Activated CD8-positive, alpha-beta memory T cell treated with anti-CD3 and anti-CD28 coated beads for 48 hours (primary cell): ENCODE measurements around the gene PPT1.
A peak's percentile ranks its signal among the peaks of the same experiment; 100 is the strongest.
"Not testable (repeated sequence)": the region's sequence is repeated elsewhere in the genome, so short reads cannot be mapped to it uniquely, and the experiment has no call there.

Experiments used
- DNase-seq, 3 experiments: peaks; one replicate each; pipeline ENCODE4 v3.0.0-alpha.2; 2020; ENCODE audit warnings: low read depth in 2 of 3, low spot score in 2 of 3

PPT1 gene

DNA sequence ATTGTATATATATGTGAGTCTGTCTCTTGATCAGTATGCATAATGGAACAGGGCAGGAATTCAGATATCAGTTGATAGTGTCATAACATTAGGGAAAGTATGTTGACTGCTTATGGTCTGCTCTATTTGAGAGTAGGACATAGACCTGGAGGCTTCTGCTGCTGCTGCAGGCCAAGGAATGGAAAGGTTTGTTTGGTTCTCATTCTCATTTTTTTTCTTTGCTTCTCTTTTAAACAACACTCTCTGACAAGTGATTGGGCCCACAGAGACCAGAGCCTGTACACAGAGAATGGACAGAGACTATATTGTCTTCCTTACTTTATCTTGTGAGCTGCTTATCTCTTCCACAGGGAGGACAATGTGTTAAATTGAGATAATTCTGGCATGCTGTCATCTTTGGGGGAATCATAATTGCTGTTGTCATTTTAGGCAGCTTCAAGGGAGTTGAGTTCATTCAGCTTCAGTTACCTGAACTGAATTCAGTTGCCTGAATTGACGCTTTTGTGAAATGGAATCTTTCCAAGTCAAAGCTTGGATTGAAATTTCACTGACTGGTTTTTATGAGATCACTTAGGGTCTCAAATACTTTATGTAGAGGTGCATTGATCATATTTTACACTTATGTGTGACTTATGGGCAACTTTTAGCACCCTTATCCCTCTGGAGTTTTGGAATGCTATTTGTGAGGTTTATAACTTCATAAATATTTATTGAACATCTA is 39.6 kb downstream of the PPT1 start:
- no peak for DNase-seq

DNA sequence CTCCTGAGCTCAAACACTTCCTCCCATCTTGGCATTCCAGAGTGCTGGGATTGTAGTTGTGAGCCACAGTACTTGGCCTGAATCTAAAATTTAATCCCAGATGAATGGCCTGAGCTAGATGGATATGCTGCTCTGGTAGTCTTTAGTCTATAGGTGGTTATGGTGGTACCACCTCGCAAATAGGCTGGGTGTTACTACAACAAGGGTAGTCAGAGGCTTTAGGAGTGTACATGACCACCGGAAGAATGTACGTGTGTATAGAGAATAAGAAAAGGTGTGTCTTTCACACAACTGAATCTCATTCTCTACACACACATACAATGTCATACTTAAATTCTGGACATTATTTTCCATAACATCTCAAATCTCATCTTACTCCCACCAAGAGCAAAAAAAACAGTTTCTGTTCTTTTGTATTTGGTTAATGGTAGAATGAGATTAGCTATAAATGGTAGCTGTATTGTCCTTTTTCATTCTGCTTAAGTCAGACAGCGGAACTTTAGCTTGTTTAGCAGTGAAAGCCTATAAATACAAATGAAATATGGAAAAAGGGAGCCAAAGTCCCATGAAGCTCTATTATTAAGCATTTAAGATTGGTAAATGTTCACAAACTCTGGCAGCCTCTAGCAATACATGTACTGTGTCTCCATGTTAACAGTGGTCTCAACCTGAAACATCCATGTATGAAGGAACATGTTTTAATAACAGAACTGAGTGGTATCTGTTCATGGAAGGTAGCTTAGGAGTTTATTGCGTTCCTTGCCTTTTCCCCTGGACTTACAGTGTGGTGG is 40.3 kb downstream of the PPT1 start:
- DNase-seq, result no peak

DNA sequence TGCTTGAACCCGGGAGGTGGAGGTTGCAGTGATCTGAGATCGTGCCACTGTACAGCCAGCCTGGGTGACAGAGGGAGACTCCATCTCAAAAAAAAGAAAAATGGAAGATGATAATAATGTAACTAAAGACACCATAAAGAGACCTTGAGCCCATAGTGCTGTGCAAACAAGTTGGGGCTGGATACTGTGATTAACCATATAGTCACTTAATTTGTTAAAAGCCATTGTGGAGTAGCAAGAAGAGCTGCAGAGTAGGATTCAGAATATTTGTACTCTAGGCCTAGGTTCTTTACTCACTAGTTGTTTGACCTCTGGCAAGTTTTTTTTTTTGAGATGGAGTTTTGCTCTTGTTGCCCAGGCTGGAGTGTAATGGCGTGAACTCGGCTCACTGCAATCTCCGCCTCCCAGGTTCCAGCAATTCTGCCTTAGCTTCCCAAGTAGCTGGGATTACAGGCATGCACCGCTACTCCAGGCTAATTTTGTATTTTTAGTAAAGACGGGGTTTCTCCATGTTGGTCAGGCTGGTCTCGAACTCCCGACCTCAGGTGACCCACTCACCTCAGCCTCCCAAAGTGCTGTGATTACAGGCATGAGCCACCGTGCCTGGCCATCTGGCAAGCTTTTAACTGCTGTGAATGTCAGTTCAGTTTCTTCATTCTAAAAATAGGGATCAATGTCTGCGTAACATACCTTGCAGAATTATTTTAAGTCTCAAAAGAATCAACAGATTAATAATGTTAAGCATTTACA is 43.7 kb downstream of the PPT1 start:
- no peak for DNase-seq

DNA sequence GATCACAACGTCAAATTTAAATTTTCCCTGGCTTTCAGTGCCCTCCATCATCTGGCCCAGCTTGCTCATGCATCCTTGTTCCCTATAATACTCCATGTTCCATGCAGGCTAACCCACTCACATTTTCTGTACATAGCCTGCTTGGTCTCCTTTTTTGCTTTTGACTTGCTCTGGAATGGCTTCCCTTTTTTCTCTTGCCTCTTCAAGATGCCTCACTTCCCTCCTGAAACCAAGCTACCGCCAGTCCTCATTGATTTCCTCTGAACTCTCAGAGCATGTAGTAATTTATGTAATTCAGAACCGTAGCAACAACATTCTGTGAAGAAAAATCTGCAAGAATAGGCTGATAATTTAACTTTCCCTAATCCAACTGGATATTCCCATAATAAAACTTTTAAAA is 46.2 kb downstream of the PPT1 start:
- no peak for DNase-seq

DNA sequence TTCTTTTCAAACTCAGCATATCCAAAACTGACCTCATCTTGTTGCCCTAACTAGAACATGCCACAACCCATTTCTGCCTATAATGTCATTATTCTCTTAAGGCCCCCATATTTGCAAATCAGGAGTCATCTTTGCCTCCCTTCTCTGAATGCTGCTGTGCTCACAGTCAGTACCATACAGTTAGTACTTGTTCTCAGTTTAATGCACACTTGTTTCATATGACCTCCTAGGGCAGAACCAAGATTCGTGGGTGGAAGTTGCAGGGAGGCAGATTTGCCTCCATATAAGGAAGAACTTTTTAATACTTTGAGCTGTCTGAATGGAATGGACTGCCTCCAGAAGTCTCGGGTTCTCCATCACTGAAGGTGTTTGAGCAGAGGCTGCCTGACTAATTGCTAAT is 47.3 kb downstream of the PPT1 start:
- no peak for DNase-seq

DNA sequence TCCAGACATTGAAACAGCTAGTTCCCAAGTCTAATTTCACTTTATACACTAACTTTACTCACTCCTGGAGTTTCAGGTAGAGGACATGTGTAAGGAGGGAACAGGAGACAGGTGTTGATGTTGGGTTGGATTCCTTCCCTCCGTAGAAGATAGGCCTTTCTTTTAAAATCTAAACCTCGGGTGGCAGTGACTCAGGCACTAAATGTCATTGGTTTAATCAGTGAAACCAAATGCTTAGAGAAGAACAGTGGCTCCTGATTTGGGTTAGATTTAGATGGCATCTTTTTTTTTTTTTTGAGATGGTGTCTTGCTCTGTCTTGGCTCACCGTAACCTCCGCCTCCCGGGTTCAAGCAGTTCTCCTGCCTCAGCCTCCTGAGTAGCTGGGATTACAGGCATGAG is 49.3 kb downstream of the PPT1 start:
- DNase-seq, result no peak

DNA sequence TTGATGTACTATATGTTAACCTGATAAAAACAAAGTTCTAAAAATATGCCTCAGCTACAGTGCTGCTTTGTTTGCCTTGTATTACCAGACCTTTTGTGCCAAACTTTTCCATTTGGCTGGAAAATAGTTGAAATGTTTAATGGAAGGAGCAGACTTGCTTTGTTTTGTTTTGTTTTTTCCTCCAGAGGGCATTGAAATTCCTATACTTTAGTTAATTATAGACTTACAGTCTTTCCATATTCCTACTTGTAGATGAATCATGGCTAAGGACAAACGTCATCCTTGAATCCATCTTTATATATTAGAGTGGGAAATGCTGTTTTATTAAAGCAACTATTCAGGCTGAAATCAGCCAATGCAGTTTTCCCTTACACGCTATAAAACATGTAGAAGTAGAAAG is 49.8 kb downstream of the PPT1 start:
- no peak for DNase-seq

DNA sequence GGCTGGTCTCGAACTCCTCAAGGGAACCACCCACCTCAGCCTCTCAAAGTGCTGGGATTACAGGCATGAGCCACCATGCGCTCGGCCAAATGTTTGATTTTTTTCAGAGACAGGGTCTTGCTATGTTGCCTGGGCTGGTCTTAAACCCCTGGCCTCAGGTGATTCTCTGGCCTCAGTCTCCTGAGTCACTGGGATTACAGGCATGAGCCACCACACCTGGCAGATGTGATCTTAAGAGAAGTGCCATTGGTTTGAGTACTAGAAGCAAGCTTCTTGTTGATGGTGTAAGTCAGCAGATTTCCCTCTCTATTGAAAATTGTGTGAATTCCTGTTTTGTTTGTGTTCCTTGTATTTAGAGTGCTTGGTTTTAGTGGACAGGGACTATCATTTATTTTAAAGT is 51.3 kb downstream of the PPT1 start:
- DNase-seq, result no peak

DNA sequence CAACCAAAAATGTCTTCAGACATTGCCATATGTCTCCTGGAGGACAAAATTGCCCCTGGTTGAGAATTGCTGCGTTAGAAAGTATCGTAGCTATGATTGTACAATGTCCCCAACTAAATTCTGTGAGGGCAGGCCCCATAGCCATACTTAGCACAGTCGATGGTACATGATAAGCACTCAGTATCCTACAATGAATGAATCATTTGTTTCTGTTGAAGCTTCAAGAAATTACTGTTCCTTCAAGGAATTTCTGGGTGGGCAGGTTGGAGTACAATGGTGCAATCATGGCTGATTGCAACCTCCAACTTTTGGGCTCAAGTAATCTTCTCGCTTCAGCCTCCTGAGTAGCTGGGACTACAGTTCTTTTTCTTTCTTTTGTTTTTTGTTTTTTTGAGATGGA is 51.9 kb downstream of the PPT1 start:
- DNase-seq, result no peak

DNA sequence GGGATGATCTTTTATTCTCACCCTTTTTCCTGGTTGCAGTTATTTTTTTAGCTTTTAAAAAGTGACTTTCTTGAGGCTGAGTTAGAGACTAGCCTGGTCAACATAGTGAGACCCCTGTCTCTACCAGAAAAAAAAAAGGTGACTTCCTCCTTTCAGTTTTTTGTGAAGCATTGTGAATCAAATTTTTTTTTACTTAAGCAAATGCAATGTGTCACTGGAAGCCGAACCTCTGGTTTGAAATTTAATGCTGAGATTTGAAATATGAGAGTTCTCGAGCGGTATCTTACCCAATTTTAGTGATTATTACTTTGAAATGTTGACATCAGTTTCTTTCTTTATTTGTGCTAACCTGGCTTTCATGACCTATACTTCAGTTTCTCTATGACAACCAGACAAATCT is 52.9 kb downstream of the PPT1 start:
- no peak for DNase-seq

DNA sequence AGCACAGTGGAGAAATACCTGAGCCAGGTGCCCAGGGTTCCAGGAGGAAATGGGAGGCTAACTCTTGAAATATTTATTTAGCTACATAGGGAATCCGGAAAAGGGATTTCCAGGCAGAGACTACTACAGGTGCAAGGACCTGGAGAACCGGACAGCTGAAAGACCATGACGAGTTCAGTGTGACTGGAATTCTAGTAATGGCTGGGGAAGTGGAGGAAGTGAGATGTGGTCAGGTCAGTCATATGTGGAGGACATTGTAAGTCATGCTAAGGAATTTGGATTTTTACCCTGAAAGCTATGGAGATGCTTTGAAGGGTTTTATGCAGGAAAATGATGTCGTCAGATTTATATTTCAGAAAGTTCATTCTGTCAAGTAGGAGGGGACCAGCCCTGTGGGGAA is 54.7 kb downstream of the PPT1 start:
- DNase-seq, result no peak

DNA sequence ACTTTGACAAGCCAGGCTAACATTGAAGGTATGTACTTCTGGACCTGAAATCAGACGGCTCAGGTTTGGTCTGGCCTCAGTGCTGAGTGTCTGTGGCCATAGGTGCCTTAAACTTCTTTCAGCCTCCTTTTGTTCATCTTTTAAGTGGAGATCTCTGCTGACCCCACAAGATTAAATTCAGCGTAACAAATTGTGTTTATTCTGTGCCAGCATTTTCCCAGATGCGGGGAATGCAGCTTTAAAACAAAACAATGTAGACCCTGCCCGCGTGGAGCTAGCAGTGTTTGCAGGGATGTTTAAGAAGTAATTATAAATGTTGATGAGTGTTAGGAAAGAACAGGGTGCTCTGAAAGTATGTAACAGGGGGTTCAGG is 55.6 kb downstream of the PPT1 start:
- DNase-seq, result no peak

DNA sequence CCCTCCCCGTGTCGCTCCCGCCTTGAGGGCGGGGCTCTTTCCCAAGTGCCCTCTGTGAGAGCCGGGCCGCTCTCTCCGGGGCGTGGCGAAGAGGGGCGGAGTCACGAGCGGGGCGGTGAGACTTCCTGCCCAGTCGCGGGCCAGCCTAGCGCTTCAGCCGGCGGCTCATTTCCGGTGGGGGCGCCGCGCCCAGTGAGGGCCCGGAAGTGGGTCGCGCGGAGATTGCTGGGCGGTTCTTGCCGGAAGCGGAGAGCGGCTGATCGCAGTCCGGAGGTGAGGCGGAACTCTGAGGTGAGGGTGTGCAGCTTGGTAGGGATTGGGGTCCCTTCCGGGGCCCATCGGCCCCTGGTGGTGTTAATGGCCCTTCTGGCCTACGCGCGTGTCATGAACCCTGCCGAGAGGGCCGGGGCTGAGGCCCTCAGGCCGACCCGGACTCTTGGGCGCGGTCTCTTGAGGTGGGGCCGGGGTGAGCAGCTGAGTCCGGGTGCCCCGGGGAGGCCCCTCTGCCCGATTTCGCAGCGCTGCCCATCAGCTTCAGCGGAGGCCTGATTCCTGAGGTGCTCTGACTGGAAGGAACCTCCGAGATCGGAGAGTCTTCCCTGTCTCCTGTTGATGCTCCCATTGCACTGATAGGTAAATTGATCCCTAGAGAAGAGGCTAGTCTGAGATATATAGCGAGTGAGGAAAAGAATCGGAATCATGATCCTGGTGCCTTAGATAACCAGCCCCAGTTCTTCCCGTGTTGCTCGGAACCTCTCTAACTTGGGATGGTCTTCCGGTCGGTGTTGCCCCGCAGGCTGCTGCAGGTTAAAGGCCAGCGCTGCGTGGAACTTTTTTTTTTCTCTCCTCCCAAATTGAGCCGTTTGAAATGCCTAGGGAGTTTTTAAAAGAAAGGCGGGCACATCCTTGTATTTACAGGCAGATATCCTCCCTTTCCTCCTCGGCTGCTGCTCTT is 56.3 kb downstream of the PPT1 start, which contains the start of gene CAP1:
Gene CAP1 (plus strand): TSS at position 219 of the 955 bp plus-strand sequence. CDS start 18,618 bp downstream, outside the sequence.
- DNase-seq, result peak; percentile 94 to 100 (median 97)

DNA sequence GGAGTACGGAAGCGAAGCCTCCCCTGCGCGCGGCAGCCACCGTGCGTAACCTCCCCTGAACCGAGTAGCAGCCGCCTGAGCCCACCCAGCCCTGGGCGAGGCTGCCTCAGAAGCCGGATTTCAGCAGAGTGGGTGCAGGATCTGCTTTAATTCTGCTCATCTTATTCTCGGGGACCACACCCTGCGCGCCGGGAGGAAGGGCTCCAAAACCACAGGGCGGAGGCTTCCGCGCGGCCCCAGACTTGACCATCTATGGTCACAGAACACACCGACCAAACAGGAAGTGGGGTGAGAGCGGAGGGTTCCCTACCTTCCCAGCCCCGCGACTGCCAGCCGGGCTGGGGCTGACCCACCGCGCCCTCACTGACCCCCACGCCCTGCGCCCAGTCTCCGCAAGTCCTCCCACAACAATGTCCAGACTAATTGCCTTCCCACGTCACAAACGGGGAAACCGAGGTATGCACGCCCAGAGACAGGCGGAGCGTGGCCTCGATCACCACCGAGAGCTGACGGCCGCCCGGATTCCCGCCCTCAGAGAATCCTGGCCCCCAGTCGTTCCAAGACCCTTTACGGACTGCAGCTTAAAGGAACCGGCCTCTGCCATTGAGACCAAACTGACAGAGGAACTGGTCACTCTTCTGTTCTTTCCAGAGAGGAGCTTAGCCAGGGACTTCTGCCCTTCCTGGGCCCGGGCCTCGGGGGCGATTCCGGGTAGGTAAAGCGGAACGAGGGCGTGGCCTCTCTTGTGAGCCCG is 57.1 kb downstream of the PPT1 start:
- DNase-seq, result peak; percentile 44 to 74 (median 58)

DNA sequence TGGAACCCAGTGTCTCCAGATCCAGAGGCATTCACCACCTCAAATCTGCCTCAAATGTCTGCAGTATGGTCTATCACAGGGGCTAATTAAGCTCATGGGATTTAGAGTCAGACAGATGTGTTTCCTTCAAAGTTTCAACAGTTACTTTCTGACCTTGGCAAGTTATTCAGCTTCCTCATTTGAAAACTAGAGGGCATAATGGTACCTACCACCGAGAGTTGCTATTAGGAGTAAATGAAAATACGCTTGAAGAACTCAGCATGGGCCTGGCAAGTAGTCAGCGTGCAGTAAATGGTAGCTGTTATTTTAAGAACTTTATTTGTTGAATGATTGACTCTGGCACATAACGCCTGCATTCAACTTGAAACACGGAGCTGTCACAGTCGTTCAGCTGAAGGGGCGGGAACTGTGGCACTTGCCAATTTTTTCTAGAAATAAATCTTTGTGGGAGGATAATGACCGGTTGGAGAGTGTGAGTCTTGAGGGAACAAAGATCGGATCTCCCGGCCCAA is 57.8 kb downstream of the PPT1 start:
- no peak for DNase-seq

DNA sequence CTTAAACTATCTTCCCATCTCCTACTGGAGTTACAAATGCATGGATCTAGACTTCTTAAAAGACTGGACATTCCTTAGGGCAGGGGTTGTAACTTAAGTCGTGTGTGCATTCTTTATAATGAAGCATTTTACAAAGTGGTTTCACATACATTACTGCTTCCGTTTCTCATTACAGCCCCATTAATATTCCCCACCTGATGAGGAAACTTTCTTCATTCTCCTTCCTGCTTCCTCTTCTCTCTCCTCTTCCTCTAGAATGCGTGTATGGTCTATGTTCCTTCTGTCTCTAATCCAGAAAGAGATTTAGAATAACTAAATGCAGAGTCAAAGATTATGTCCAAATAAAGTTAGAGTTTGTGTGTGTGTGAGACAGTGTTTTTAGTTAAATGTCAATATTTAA is 58.4 kb downstream of the PPT1 start:
- DNase-seq, result no peak

DNA sequence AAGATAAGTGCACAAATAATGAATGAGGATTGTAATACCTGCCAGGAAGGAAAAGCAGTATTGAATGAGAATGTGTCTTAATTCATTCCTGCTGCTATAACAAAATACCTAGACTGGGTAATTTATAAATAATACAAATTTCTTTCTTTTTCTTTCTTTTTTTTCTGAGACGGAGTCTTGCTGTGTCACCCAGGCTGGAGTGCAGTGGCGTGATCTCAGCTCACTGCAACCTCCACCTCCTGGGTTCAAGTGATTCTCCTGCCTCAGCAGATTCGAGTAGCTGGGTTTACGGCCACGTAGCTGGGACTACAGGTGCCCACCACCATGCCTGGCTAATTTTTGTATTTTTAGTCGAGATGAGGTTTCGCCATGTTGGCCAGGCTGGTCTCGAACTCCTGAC is 59.8 kb downstream of the PPT1 start:
- DNase-seq, result not testable (repeated sequence)

DNA sequence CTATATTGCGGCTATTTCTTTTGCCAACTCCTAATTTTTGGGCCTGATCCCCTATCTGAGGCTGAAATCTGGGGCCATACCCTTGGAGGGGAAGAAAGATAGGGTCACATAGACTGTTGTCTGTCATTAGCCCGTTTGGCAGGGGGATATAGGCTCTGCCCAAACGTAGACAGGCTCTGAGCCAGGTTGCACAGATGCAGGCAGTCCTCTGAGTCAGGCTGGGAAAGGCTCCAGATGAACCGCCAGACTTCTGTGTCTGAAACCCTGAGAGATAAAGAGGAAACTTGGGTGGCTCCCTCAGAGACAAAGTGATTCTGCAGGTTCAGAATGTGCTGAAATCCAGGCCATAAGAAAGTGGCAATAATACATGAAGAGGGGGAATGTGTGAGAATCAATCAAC is 60.5 kb downstream of the PPT1 start:
- no peak for DNase-seq

DNA sequence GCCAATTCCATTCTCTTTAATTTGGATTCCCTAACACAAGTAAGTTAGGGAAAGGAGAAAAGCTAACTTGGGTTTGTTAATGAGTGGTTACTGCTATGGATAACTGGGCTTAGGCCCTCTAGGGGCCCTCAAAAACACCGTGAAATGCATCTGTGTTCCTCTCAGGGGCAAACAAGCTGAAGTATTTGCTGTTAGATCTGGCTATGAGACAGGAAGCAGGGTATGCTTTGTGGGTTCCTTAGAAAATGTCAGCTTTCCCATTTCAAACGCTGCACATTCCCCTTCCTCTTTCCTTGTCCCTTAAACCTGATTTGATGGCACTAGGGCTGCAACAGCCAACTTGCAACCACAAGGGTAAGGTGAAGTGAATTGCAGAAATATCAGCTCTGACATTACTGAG is 62.2 kb downstream of the PPT1 start:
- DNase-seq, result no peak
